B cell (primary cell): ENCODE measurements around the gene PYGO2. TPM values are rescaled to one million over a fixed set of nuclear protein-coding genes. Genes with fewer than 3 reads are reported as not detected.

Experiments used
- ATAC-seq: fragments of 200-7000 bp; cut with Tn5 transposase; one replicate; pipeline ENCODE4 v1.10.0; 2021; ENCODE audit warnings: low read depth, mild to moderate bottlenecking, moderate number of reproducible peaks, moderate library complexity
- CTCF ChIA-PET: fragments of 350-600 bp; sonication (Branson Sonifier 250); formaldehyde crosslinking; loops from one replicate; lab custom pipeline; 2021; ENCODE audit warnings: antibody characterized with exemption, inconsistent platforms; lab: Charles Lee
- POLR2A ChIA-PET: fragments of 350-600 bp; sonication (Branson Sonifier 250); formaldehyde crosslinking; loops from one replicate; lab custom pipeline; 2021; ENCODE audit warnings: antibody characterized with exemption; lab: Charles Lee
- DNase-seq: peaks from one replicate; pipeline ENCODE4 v3.0.0; 2013
- H2AFZ ChIP-seq: 2 replicates; pipeline ENCODE4 v1.6.1; 2012; ENCODE audit warnings: mild to moderate bottlenecking, low read depth, low read length; ENCODE audit not compliant: insufficient read depth, poor library complexity, severe bottlenecking
- H3K27ac ChIP-seq, 2 donors: 1 replicate in 1 of 2; 2 replicates in 1 of 2; pipeline ENCODE4 v1.5.1; 2012 to 2013; ENCODE audit warnings: low read length in 2 of 2, mild to moderate bottlenecking in 2 of 2, moderate library complexity in 1 of 2
- H3K27me3 ChIP-seq, 4 experiments: fragments of 200-600 bp in 1 of 4; sonication (generic) in 1 of 4; replicated peaks in 1 of 4; 1 replicate in 2 of 4; 2 replicates in 2 of 4; pipeline versions ENCODE4 v1.6.1 to v1.7.0; 2013 to 2016; ENCODE audit warnings: low read length in 3 of 4, mild to moderate bottlenecking in 2 of 4, mixed read lengths in 1 of 4, moderate library complexity in 1 of 4; ENCODE audit not compliant: insufficient read depth in 4 of 4, control insufficient read depth in 3 of 4; ENCODE audit errors: control extremely low read depth in 1 of 4
- H3K36me3 ChIP-seq, 2 experiments: replicated peaks in 1 of 2; 1 replicate in 1 of 2; 2 replicates in 1 of 2; pipeline versions ENCODE4 v1.6.1 to v1.7.1; 2013; ENCODE audit warnings: low read length in 1 of 2; ENCODE audit not compliant: insufficient read depth in 2 of 2, control insufficient read depth in 1 of 2; ENCODE audit errors: control extremely low read depth in 1 of 2, extremely low read depth in 1 of 2
- H3K4me1 ChIP-seq, 2 donors: fragments of 200-600 bp in 1 of 2; sonication (generic) in 1 of 2; 1 replicate in 1 of 2; 2 replicates in 1 of 2; pipeline versions ENCODE4 v1.5.1 to v1.6.1; 2013 to 2017; ENCODE audit warnings: low read length in 2 of 2; ENCODE audit not compliant: control insufficient read depth in 2 of 2, insufficient read depth in 2 of 2
- H3K4me2 ChIP-seq: replicated peaks from 2 replicates; pipeline ENCODE3; 2012; ENCODE audit warnings: mild to moderate bottlenecking, low read depth, low read length; ENCODE audit not compliant: poor library complexity, severe bottlenecking
- H3K4me3 ChIP-seq, 5 experiments: fragments of 200-600 bp in 1 of 5; sonication (generic) in 1 of 5; 1 replicate in 3 of 5; 2 replicates in 2 of 5; pipeline versions ENCODE4 v1.5.1 to v1.7.0; 2011 to 2016; ENCODE audit warnings: low read length in 4 of 5, mild to moderate bottlenecking in 4 of 5, low read depth in 2 of 5, control low read depth in 1 of 5, moderate library complexity in 1 of 5; ENCODE audit not compliant: insufficient read depth in 1 of 5; ENCODE audit errors: control extremely low read depth in 1 of 5, extremely low read depth in 1 of 5
- H3K79me2 ChIP-seq: fragments of 200-600 bp; sonication (generic); one replicate; pipeline ENCODE4 v1.6.0; 2016; ENCODE audit warnings: low read length; ENCODE audit not compliant: control insufficient read depth, insufficient read depth
- H3K9ac ChIP-seq: fragments of 200-600 bp; sonication (generic); 2 replicates; pipeline ENCODE4 v1.6.1; 2017; ENCODE audit warnings: mild to moderate bottlenecking, low read length, moderate library complexity
- H3K9me3 ChIP-seq, 3 donors: one replicate each; pipeline versions ENCODE4 v1.6.1 to v1.7.1; 2013; ENCODE audit warnings: low read length in 2 of 3; ENCODE audit not compliant: control insufficient read depth in 2 of 3, insufficient read depth in 1 of 3; ENCODE audit errors: control extremely low read depth in 1 of 3
- H4K20me1 ChIP-seq: 2 replicates; pipeline ENCODE4 v1.6.0; 2012; ENCODE audit warnings: mild to moderate bottlenecking, low read length; ENCODE audit not compliant: insufficient read depth, control insufficient read depth, poor library complexity, severe bottlenecking
- H3K27ac Mint-ChIP-seq: one replicate; pipeline ENCODE4 v1.8.0; 2021; ENCODE audit warnings: mixed read lengths
- H3K27me3 Mint-ChIP-seq: one replicate; pipeline ENCODE4 v1.8.0; 2021; ENCODE audit warnings: mixed read lengths
- H3K4me1 Mint-ChIP-seq: one replicate; pipeline ENCODE4 v1.8.0; 2021; ENCODE audit warnings: mixed read lengths
- H3K4me3 Mint-ChIP-seq: one replicate; pipeline ENCODE4 v1.8.0; 2021; ENCODE audit warnings: mixed read lengths
- H3K9me3 Mint-ChIP-seq: one replicate; pipeline ENCODE4 v1.8.0; 2022; ENCODE audit warnings: mixed read lengths; ENCODE audit not compliant: insufficient read depth
- EZH2 ChIP-seq: IDR thresholded peaks from 2 replicates; pipeline ENCODE4 v1.6.1; 2012; ENCODE audit warnings: borderline replicate concordance, low read depth, mild to moderate bottlenecking, moderate library complexity, low read length; ENCODE audit not compliant: insufficient read depth, poor library complexity, severe bottlenecking
- WGBS: methylation state at CpG from one replicate; pipeline ENCODE4 v1.1.5; 2013; ENCODE audit warnings: missing lambda C conversion rate; ENCODE audit not compliant: insufficient coverage; 5-methylcytosine and 5-hydroxymethylcytosine counted together
- intact Hi-C: fragments of 100-400 bp; cut with micrococcal nuclease; formaldehyde crosslinking; loops from one replicate; pipeline ENCODE4 v1.10.0; 2022
- polyA plus RNA-seq: library from polyadenylated mRNA; depleted of rRNA; stranded (reverse); fragments of >200 nt; gene quantifications from 2 replicates; pipeline ENCODE4 v1.2.3, GENCODE V29; 2012
- total RNA-seq, 2 donors: library from RNA; stranded (reverse); fragments of 120-200 nt in 1 of 2; gene quantifications; 1 replicate in 1 of 2; 2 replicates in 1 of 2; pipeline versions ENCODE4 v1.2.3 to v1.2.4, GENCODE V29; 2013 to 2022
- TF ChIP-seq, protein P1 (sequence below): fragments of 200-600 bp; IDR thresholded peaks from one replicate; pipeline ENCODE4 v1.8.0; 2022; ENCODE audit warnings: antibody characterized with exemption, mild to moderate bottlenecking

PYGO2 gene
- total and polyA plus RNA-seq, 2 donors (not counting 1 experiment from before 2014, with no cell fraction given): 22.2 to 52.7 TPM

DNA sequence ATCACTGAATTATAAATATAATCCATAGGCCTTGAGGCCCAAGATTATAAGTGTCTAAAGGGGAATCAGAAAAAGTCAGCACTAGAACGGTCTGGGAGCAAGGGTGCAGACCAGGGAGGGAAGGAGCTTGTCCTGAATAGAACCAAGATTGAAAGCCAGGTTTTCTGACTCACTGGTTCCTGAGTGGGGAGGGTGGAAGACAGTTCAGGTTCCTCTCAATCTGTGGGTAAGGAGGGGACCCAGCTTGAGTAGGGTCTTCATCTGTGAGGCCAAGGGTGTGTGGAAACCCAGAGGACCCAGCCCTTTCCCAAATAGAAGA, 32.6 kb upstream of the PYGO2 start:
- POLR2A ChIA-PET: interaction anchor here (1.2 to 1.4 kb wide), 2 partner anchors 11 to 23 kb away, joined by 3 to 7 read pairs; partner anchors contain the start of gene FLAD1
- no peaks in the 10 kb centered on the region for H3K9me3 ChIP-seq
- Mint-ChIP-seq H3K4me3 (no peak overlapping the region), H3K9me3 (no peaks in the 10 kb centered on the region), H3K4me1 (peaks cover 21% of the 10 kb centered on the region), H3K27me3 (no peaks in the 10 kb centered on the region), H3K27ac (no peak overlapping the region)
- TF ChIP-seq, protein P1, sequence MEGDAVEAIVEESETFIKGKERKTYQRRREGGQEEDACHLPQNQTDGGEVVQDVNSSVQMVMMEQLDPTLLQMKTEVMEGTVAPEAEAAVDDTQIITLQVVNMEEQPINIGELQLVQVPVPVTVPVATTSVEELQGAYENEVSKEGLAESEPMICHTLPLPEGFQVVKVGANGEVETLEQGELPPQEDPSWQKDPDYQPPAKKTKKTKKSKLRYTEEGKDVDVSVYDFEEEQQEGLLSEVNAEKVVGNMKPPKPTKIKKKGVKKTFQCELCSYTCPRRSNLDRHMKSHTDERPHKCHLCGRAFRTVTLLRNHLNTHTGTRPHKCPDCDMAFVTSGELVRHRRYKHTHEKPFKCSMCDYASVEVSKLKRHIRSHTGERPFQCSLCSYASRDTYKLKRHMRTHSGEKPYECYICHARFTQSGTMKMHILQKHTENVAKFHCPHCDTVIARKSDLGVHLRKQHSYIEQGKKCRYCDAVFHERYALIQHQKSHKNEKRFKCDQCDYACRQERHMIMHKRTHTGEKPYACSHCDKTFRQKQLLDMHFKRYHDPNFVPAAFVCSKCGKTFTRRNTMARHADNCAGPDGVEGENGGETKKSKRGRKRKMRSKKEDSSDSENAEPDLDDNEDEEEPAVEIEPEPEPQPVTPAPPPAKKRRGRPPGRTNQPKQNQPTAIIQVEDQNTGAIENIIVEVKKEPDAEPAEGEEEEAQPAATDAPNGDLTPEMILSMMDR: no peak
- TF ChIP-seq EZH2: no peak
- no peaks in the 10 kb centered on the region for H3K27me3 ChIP-seq
- no peak overlapping the region for H3K9ac ChIP-seq
- peaks cover 9% of the 10 kb centered on the region for H3K79me2 ChIP-seq
- intact Hi-C loops: no loop called here
- DNase-seq (no peak), ATAC-seq (no peak)
- 75% methylated on average over 1 of the region's 1 CpG for WGBS
- no peak overlapping the region for H3K4me3 ChIP-seq
- peaks cover 13% of the 10 kb centered on the region for H4K20me1 ChIP-seq
- no peak overlapping the region for H3K4me2 ChIP-seq
- no peak overlapping the region for H3K27ac ChIP-seq
- H2AFZ ChIP-seq: no peak overlapping the region
- CTCF ChIA-PET: interaction anchor here (0.6 to 18.4 kb wide), 8 partner anchors 11 to 517 kb away, joined by 3 to 295 read pairs (median 4); partner anchors contain the start of genes ADAM15 and FLAD1
- peaks cover 0 to 23% of the 10 kb centered on the region in 2 experiments for H3K36me3 ChIP-seq
- peaks cover 6 to 8% of the 10 kb centered on the region in 2 donors for H3K4me1 ChIP-seq

DNA sequence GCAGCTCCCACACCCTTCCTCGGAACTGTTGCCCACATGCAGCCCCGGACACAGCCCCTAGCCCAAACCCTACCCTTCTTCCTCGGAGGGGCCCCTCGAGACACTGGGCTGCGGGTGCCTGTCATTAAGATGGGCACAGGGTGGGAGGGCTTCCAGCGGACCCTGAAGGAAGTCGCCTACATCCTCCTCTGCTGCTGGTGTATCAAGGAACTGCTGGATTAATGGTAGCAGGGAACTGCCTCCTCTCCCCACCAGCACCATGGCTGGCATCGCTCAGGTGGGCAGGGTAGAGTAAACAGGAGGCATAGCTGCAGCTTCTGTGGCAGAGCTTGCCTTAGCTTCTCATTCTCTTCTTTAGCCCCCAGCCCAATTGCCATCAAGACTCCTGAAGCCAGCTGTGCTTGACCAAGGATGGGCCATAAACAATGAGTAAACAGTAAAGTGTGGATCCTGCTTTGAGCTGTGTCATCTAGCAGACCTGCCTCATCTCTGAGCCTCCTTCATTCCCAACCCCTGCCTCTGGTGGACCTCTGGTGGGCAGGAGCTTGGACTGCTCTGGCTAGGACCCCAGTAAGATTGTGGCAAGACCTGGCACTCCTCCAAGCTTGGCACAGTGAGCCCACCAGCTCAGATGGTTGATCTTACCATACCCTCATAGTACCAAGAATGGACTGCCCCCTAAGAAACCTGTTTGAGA, 32.1 kb upstream of the PYGO2 start, which contains the start of gene LENEP:
TSS of gene LENEP (plus strand) at position 15 of the 697 bp plus-strand sequence. CDS start at position 37, 22 bp downstream.
- Mint-ChIP-seq H3K27me3 (no peaks in the 10 kb centered on the region), H3K9me3 (no peaks in the 10 kb centered on the region), H3K4me3 (no peak within 1 kb of the TSS), H3K27ac (no peak within 1 kb of the TSS), H3K4me1 (peaks cover 20% of the 10 kb centered on the region)
- Histone ChIP-seq H3K4me1 (peaks cover under 1 to 4% of the 10 kb centered on the region in 2 donors), H3K4me2 (no peak within 1 kb of the TSS), H4K20me1 (peaks cover 18% of the 10 kb centered on the region), H2AFZ (no peak within 1 kb of the TSS), H3K9ac (no peak within 1 kb of the TSS), H3K36me3 (peaks cover 0 to 28% of the 10 kb centered on the region in 2 experiments), H3K79me2 (peaks cover 14% of the 10 kb centered on the region), H3K27me3 (no peaks in the 10 kb centered on the region), H3K9me3 (no peaks in the 10 kb centered on the region), H3K4me3 (no peak within 1 kb of the TSS), H3K27ac (no peak within 1 kb of the TSS)
- no peak for DNase-seq
- intact Hi-C loops: no loop called here
- ChIA-PET CTCF (interaction anchor here (0.6 to 18.4 kb wide), 9 partner anchors 10 to 516 kb away, joined by 3 to 295 read pairs (median 4); partner anchors contain the start of genes ADAM15 and FLAD1), POLR2A (interaction anchor here (1.2 to 1.4 kb wide), 2 partner anchors 11 to 24 kb away, joined by 3 to 7 read pairs; partner anchors contain the start of gene FLAD1)
- ATAC-seq: no peak
- no peak for TF ChIP-seq EZH2
- TF ChIP-seq, protein P1: no peak
- no CpG with 5 or more reads among the region's 8 CpGs for WGBS
